Testis (tissue), 3 donors: ENCODE data around the gene PLEKHG5. TPM values are rescaled to one million over a fixed set of nuclear protein-coding genes. Genes with fewer than 3 reads are reported as not detected.
"Not testable (repeated sequence)": the region's sequence is repeated elsewhere in the genome, so short reads cannot be mapped to it uniquely, and the experiment has no call there.

Experiments used
- DNase-seq: peaks from one replicate; pipeline ENCODE4 v3.0.0-alpha.2; 2019
- H3K27ac ChIP-seq, 2 donors: fragments of 200-600 bp; sonication (generic); one replicate each; pipeline ENCODE4 v1.5.1; 2019
- H3K27me3 ChIP-seq: fragments of 200-600 bp; sonication (generic); one replicate; pipeline ENCODE4 v1.5.1; 2019
- H3K36me3 ChIP-seq: fragments of 200-600 bp; sonication (generic); one replicate; pipeline ENCODE4 v1.5.1; 2017; ENCODE audit warnings: low read depth; ENCODE audit errors: missing control alignments
- H3K4me1 ChIP-seq: fragments of 200-600 bp; sonication (generic); one replicate; pipeline ENCODE4 v1.5.1; 2019
- H3K4me3 ChIP-seq, 2 donors: fragments of 200-600 bp; sonication (generic); one replicate each; pipeline ENCODE4 v1.5.1; 2017 to 2019
- H3K9me3 ChIP-seq: fragments of 200-600 bp; sonication (generic); one replicate; pipeline ENCODE4 v1.5.1; 2017
- CTCF ChIP-seq, 3 experiments: fragments of 450-650 bp in 2 of 3; fragments of 200-600 bp in 1 of 3; sonication (generic) in 1 of 3; IDR thresholded peaks; one replicate each; pipeline ENCODE4 v1.5.1; 2016 to 2019; ENCODE audit warnings: antibody characterized with exemption in 3 of 3, mild to moderate bottlenecking in 2 of 3, moderate library complexity in 1 of 3
- POLR2A ChIP-seq: fragments of 450-650 bp; IDR thresholded peaks from one replicate; pipeline ENCODE4 v1.6.1; 2017; ENCODE audit warnings: antibody characterized with exemption, mild to moderate bottlenecking, moderate library complexity
- WGBS, 2 donors: methylation state at CpG; one replicate each; pipeline ENCODE4 v1.1.5; 2018; 5-methylcytosine and 5-hydroxymethylcytosine counted together
- intact Hi-C: fragments of 100-400 bp; cut with DNase I; formaldehyde crosslinking; loops from one replicate; pipeline ENCODE4 v1.15.1; 2023; ENCODE audit warnings: low total_unique reads
- polyA plus RNA-seq: library from polyadenylated mRNA; stranded (reverse); fragments of 350-450 nt; fragmentation: Illumina TruSeq; extraction: RNeasy Lipid Tissue Mini Kit (QIAGEN cat#74804); gene quantifications from one replicate; pipeline ENCODE4 v1.2.3, GENCODE V29; 2014; ENCODE audit warnings: low read depth, low replicate concordance; ENCODE audit not compliant: insufficient read depth
- total RNA-seq, 2 donors: library from RNA; depleted of rRNA; stranded (reverse); fragments of >200 nt; gene quantifications; one replicate each; pipeline ENCODE4 v1.2.3, GENCODE V29; 2016

Gene PLEKHG5
- total and polyA plus RNA-seq, 3 donors from 2014 or later, result 8.1 to 16.4 (median 13.7) TPM

DNA sequence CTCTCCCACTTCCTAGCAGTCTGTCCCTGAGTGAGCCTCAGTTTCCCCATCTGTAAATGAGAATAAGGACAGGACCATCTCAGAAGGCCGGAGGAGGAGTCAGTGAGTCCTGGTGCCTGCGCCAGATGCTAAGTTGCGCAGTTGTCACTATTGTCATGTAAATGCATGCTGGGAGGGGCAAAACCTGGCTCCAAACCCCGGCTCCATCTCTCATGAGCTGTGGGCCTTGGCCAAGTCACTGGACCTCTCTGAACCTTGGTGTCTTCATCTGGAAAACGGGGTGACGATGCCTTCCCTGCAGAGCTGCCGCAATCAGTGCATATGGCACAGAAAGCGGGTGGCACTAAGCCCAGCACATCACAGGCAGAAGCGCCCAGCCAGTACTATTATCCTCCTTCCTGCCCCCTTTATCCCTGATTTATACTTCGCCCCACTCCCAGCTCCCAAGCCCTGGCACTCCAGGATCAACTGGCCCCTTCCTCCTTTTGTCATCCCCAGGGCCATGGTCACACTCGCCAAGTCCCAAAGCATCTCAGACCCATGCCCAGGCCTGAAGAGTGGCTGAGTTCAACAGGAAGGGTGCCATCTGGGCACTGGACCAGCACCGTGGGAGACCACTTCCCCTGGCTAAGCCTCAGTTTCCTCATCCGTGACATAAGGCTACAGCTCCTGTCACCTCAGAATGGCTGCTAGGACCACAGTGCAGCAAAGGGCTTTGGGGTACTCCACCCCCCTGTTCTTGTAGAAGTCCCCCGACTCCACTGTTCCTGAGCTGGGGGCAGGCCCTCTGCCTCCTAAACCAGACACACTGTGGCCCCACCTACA lies 4.3 kb upstream of the PLEKHG5 start:
- intact Hi-C loops, result no loop called here
- no peaks in the 10 kb centered on the region for H3K36me3 ChIP-seq
- no peak for TF ChIP-seq CTCF (IDR thresholded peaks at IDR 0.05)
- TF ChIP-seq POLR2A, result no peak
- no peaks in the 10 kb centered on the region for H3K9me3 ChIP-seq
- H3K4me1 ChIP-seq, result peaks cover 41% of the 10 kb centered on the region
- WGBS, 2 donors, result 78 to 83% methylated on average over 13 to 14 of the region's 14 CpGs
- H3K4me3 ChIP-seq, result no peak overlapping the region
- DNase-seq, result no peak
- H3K27me3 ChIP-seq, result no peaks in the 10 kb centered on the region
- H3K27ac ChIP-seq, result no peak overlapping the region

- 63 to 69% methylated on average over 8 to 13 of the region's 13 CpGs for WGBS, 2 donors
- H3K4me3 ChIP-seq, result no peak overlapping the region
- no peaks in the 10 kb centered on the region for H3K27me3 ChIP-seq
- H3K36me3 ChIP-seq, result no peaks in the 10 kb centered on the region
- H3K4me1 ChIP-seq, result peaks cover 44% of the 10 kb centered on the region
- no peaks in the 10 kb centered on the region for H3K9me3 ChIP-seq
- intact Hi-C loops, result no loop called here
- no peak for DNase-seq
- TF ChIP-seq CTCF (IDR thresholded peaks at IDR 0.05) (no peak), POLR2A (no peak)
- H3K27ac ChIP-seq, result no peak overlapping the region
Observed at GRCh38 chr1:6495041-6495441, 3.6 kb upstream of the PLEKHG5 start.

GRCh38 chr1:6494627-6495026 lies 3.2 kb upstream of the PLEKHG5 start:
- intact Hi-C loops, result no loop called here
- no peak for TF ChIP-seq POLR2A
- no peak for TF ChIP-seq CTCF (IDR thresholded peaks at IDR 0.05)
- DNase-seq, result no peak
- H3K4me1 ChIP-seq, result peaks cover 44% of the 10 kb centered on the region
- no peaks in the 10 kb centered on the region for H3K9me3 ChIP-seq
- no peaks in the 10 kb centered on the region for H3K36me3 ChIP-seq
- H3K27ac ChIP-seq, result no peak overlapping the region
- no peaks in the 10 kb centered on the region for H3K27me3 ChIP-seq
- H3K4me3 ChIP-seq, result no peak overlapping the region
- 81 to 93% methylated on average over 2 to 4 of the region's 4 CpGs for WGBS, 2 donors

DNA sequence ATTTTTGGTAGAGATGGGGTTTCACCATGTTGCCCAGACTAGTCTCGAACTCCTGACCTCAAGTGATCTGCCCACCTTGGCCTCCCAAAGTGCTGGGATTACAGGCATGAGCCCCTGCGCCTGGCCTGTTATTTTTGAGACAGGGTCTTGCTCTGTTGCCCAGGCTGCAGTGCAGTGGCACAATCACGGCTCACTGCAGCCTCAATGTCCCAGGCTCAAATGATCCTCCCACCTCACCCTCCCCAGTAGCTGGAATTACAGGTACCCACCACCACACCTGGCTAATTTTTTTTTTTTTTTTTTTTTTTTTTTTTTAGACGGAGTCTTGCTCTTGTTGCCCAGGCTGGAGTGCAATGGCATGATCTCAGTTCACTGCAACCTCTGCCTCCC lies 2.4 kb upstream of the PLEKHG5 start:
- 93 to 96% methylated on average over 4 of the region's 4 CpGs for WGBS, 2 donors
- intact Hi-C loops, H3K36me3 ChIP-seq, H3K27ac ChIP-seq, H3K27me3 ChIP-seq, DNase-seq, H3K9me3 ChIP-seq, H3K4me3 ChIP-seq: not testable (repeated sequence)
- peaks cover 36% of the 10 kb centered on the region for H3K4me1 ChIP-seq

DNA sequence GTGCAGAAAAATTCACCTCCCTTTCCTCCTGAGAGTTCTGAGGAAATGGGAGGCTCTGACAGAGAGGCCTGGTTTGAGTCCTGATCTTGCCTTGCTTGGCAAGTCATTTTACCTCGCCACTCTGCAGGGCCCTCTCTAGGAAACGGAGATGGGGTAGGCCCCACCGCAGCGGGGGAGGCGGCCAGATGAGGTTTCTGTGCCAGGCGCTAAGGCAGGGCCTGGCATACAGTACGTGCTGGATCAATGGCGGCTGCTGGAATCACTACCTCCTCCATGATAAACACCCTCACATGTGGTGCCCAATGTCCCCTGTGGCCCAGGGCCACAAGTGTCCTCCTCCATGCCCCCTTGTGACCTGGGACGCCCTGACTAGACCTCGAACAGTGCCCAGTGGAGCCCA lies 499 bp upstream of the PLEKHG5 start:
- H3K27me3 ChIP-seq, result no peaks in the 10 kb centered on the region
- no peak overlapping the region for H3K27ac ChIP-seq
- DNase-seq, result no peak
- intact Hi-C loops, result no loop called here
- H3K4me3 ChIP-seq, result no peak overlapping the region
- no peaks in the 10 kb centered on the region for H3K9me3 ChIP-seq
- no peak for TF ChIP-seq CTCF (IDR thresholded peaks at IDR 0.05)
- no peak for TF ChIP-seq POLR2A
- H3K36me3 ChIP-seq, result no peaks in the 10 kb centered on the region
- 74 to 100% methylated on average over 2 to 10 of the region's 10 CpGs for WGBS, 2 donors
- H3K4me1 ChIP-seq, result peaks cover 23% of the 10 kb centered on the region
